GM12878 (cell line): ENCODE measurements around the gene KLF14. TPM values are rescaled to one million over a fixed set of nuclear protein-coding genes. Genes with fewer than 3 reads are reported as not detected.

ENCODE experiments used
- E2F8 ChIP-seq: fragments of 450-650 bp; IDR thresholded peaks from 2 replicates; pipeline ENCODE4 v1.6.1; 2018; ENCODE audit warnings: mild to moderate bottlenecking, low read depth, moderate library complexity; ENCODE audit not compliant: partially characterized antibody
- ETV6 ChIP-seq, 2 experiments: fragments of 450-650 bp in 1 of 2; IDR thresholded peaks in 1 of 2; conservative IDR thresholded peaks in 1 of 2; 2 replicates each; pipeline ENCODE4 v1.6.1; 2014; ENCODE audit warnings: antibody characterized with exemption in 1 of 2, borderline replicate concordance in 1 of 2, low read depth in 1 of 2, mild to moderate bottlenecking in 1 of 2, moderate library complexity in 1 of 2
- MYB ChIP-seq: fragments of 150-350 bp; IDR thresholded peaks from 2 replicates; pipeline ENCODE4 v1.6.1; 2014; ENCODE audit warnings: mild to moderate bottlenecking, low read depth, low read length, borderline replicate concordance
- SMARCA5 ChIP-seq: fragments of 450-650 bp; IDR thresholded peaks from 2 replicates; pipeline ENCODE4 v1.6.1; 2017; ENCODE audit warnings: mild to moderate bottlenecking
- TCF3 ChIP-seq: IDR thresholded peaks from 2 replicates; pipeline ENCODE4 v1.6.1; 2012; ENCODE audit warnings: low read depth, mild to moderate bottlenecking, low read length, borderline replicate concordance; ENCODE audit not compliant: insufficient read depth
- polyA plus RNA-seq, 11 experiments: library from polyadenylated mRNA; depleted of rRNA in 4 of 11; unstranded in 6 of 11; stranded (reverse) in 5 of 11; fragments of >200 nt; fragmentation: Nextera tagmentation in 4 of 11; fragmentation: Illumina TruSeq in 1 of 11; extraction: Ambion mirVana in 4 of 11; extraction: Trizol in 1 of 11; gene quantifications; 1 replicate in 1 of 11; 2 replicates in 10 of 11; pipeline versions ENCODE4 v1.2.1 to v1.2.3, GENCODE V29; 2011 to 2016; ENCODE audit warnings: inconsistent platforms in 2 of 11, missing spikeins in 2 of 11, low read depth in 1 of 11
- total RNA-seq, 4 experiments: library from RNA; depleted of rRNA in 3 of 4; stranded (reverse); fragments of >200 nt in 3 of 4; fragmentation: Illumina TruSeq in 1 of 4; extraction: Trizol in 1 of 4; gene quantifications; 2 replicates each; pipeline versions ENCODE4 v1.2.1 to v1.2.3, GENCODE V29; 2013 to 2021
- TF ChIP-seq, protein P1 (sequence below): IDR thresholded peaks from 2 replicates; pipeline ENCODE4 v1.6.1; 2011; ENCODE audit warnings: mild to moderate bottlenecking, low read depth, low read length, moderate library complexity; ENCODE audit not compliant: insufficient replicate concordance
- TF ChIP-seq, protein P2 (sequence below): fragments of 450-650 bp; IDR thresholded peaks from 2 replicates; pipeline ENCODE4 v1.6.1; 2017; ENCODE audit warnings: mild to moderate bottlenecking, moderate library complexity

KLF14 gene
- total and polyA plus RNA-seq, 10 of the 15 experiments (the other 5 are each of a cell fraction or from before 2014, with no cell fraction given): 0.06 TPM; not detected in 9

DNA sequence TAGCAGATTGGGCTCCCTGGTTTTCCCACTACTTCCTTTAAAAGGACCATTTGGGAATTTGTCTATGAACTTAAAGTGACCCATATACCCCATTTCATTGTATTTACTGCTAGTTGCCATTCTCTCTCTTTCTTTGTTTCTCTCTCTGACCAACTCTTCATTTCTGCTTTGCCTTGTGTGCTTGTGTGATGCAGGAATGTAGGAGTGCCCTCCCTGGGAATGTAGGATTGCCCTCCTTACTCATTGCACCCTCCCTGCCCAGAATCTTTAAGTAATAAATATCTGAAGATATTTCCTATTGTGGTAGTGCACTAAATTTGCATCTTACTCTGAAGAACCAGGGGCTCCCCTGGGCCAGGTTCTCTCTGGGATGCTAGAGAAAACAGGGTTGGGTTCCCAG, 47.3 kb upstream of the KLF14 start (continued):
- TF ChIP-seq E2F8 (no peak), SMARCA5 (no peak), ETV6 (conservative IDR thresholded peaks at IDR 0.05 in 1 of 2, IDR thresholded peaks at IDR 0.05 in 1 of 2; ENCODE audit: borderline replicate concordance in 1 of 2, low read depth in 1 of 2) (no peak), MYB (no peak), TCF3 (no peak)
- TF ChIP-seq, protein P1, sequence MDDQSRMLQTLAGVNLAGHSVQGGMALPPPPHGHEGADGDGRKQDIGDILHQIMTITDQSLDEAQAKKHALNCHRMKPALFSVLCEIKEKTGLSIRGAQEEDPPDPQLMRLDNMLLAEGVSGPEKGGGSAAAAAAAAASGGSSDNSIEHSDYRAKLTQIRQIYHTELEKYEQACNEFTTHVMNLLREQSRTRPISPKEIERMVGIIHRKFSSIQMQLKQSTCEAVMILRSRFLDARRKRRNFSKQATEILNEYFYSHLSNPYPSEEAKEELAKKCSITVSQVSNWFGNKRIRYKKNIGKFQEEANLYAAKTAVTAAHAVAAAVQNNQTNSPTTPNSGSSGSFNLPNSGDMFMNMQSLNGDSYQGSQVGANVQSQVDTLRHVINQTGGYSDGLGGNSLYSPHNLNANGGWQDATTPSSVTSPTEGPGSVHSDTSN: no peak
- TF ChIP-seq, protein P2, sequence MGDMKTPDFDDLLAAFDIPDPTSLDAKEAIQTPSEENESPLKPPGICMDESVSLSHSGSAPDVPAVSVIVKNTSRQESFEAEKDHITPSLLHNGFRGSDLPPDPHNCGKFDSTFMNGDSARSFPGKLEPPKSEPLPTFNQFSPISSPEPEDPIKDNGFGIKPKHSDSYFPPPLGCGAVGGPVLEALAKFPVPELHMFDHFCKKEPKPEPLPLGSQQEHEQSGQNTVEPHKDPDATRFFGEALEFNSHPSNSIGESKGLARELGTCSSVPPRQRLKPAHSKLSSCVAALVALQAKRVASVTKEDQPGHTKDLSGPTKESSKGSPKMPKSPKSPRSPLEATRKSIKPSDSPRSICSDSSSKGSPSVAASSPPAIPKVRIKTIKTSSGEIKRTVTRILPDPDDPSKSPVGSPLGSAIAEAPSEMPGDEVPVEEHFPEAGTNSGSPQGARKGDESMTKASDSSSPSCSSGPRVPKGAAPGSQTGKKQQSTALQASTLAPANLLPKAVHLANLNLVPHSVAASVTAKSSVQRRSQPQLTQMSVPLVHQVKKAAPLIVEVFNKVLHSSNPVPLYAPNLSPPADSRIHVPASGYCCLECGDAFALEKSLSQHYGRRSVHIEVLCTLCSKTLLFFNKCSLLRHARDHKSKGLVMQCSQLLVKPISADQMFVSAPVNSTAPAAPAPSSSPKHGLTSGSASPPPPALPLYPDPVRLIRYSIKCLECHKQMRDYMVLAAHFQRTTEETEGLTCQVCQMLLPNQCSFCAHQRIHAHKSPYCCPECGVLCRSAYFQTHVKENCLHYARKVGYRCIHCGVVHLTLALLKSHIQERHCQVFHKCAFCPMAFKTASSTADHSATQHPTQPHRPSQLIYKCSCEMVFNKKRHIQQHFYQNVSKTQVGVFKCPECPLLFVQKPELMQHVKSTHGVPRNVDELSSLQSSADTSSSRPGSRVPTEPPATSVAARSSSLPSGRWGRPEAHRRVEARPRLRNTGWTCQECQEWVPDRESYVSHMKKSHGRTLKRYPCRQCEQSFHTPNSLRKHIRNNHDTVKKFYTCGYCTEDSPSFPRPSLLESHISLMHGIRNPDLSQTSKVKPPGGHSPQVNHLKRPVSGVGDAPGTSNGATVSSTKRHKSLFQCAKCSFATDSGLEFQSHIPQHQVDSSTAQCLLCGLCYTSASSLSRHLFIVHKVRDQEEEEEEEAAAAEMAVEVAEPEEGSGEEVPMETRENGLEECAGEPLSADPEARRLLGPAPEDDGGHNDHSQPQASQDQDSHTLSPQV: no peak
